ENCODE results near the gene COBL. TPM values are rescaled to one million over a fixed set of nuclear protein-coding genes. Genes with fewer than 3 reads are reported as not detected.

Gene COBL
- total and polyA plus RNA-seq, 9 of the 15 experiments (the other 6 are each of a cell fraction or from before 2014, with no cell fraction given) = 0.01 to 2.4 (median 0.09) TPM; not detected in 3

- Histone ChIP-seq H3K9me3 (replicated peaks; ENCODE audit: control insufficient read depth, insufficient read depth, low read depth, low read length) (no peaks in the 10 kb centered on the region), H3K4me1 (replicated peaks in 1 of 2; ENCODE audit: control insufficient read depth in 2 of 2, insufficient read depth in 2 of 2, low read length in 2 of 2) (no peaks in the 10 kb centered on the region), H3K36me3 (ENCODE audit: control insufficient read depth, insufficient read depth, low read length) (no peaks in the 10 kb centered on the region), H3K27me3 (ENCODE audit: control insufficient read depth in 2 of 2, insufficient read depth in 2 of 2, low read length in 2 of 2) (peaks cover 0 to 13% of the 10 kb centered on the region in 2 experiments; a peak in 2 of 5 replicates), H3K4me3 (no peak overlapping the region), H2AFZ (ENCODE audit: low read depth, low read length) (no peak overlapping the region), H4K20me1 (replicated peaks; ENCODE audit: control insufficient read depth, insufficient read depth, low read length) (no peaks in the 10 kb centered on the region; the same call in 1 of the 2 replicates), H3K9ac (ENCODE audit: insufficient read depth in 1 of 2, low read depth in 2 of 2, low read length in 2 of 2) (no peak overlapping the region), H3K79me2 (ENCODE audit: control insufficient read depth, insufficient read depth, low read length) (no peaks in the 10 kb centered on the region), H3K9me1 (ENCODE audit: control insufficient read depth, insufficient read depth, low read length) (no peaks in the 10 kb centered on the region), H3K27ac (ENCODE audit: extremely low read depth, low read depth, low read length) (no peak overlapping the region), H3K4me2 (ENCODE audit: insufficient read depth, low read length) (no peak overlapping the region)
- ATAC-seq = no peak
- BruUV-seq (replicated peaks) = no TSS peak
- intact Hi-C loops (cut with micrococcal nuclease) (no loop called here), in situ Hi-C loops (cut with MboI) (no loop called here)
- 3% methylated on average over 4 of the region's 4 CpGs for WGBS (ENCODE audit: insufficient coverage, low coverage, missing lambda C conversion rate)
- no peak for FAIRE-seq
- DNase-seq (ENCODE audit: extremely low read depth in 1 of 4, low spot score in 3 of 4) = no peak
- ChIA-PET CTCF (ENCODE audit: low intra/inter-chr PET ratio) (no interaction called here), POLR2A (no interaction called here)
- TF ChIP-seq MAFF (IDR thresholded peaks at IDR 0.05; ENCODE audit: low read length) = 0 out of 2 replicates have a peak, but pooled peaks have one; percentile 20
- no peak for TF ChIP-seq EWSR1 (IDR thresholded peaks at IDR 0.05; ENCODE audit: borderline replicate concordance, low read depth, partially characterized antibody)
- TF ChIP-seq BCL6 (CRISPR knock-in tag; IDR thresholded peaks at IDR 0.05) = no peak
- TF ChIP-seq ELF2 (CRISPR knock-in tag; IDR thresholded peaks at IDR 0.05) = no peak
- peak; percentile 22; the same call in 1 of the 2 replicates for TF ChIP-seq ZNF316 (IDR thresholded peaks at IDR 0.05)
Observed at GRCh38 chr7:51180092-51180491, 136.5 kb downstream of the COBL start.

- H3K36me3 ChIP-seq (ENCODE audit: control insufficient read depth, insufficient read depth, low read length) = no peaks in the 10 kb centered on the region
- H3K9ac ChIP-seq (ENCODE audit: insufficient read depth in 1 of 2, low read depth in 2 of 2, low read length in 2 of 2) = no peak overlapping the region
- DNase-seq (ENCODE audit: extremely low read depth in 1 of 4, low spot score in 3 of 4) (no peak), FAIRE-seq (no peak), ATAC-seq (no peak)
- H3K4me1 ChIP-seq (replicated peaks in 1 of 2; ENCODE audit: control insufficient read depth in 2 of 2, insufficient read depth in 2 of 2, low read length in 2 of 2) = no peaks in the 10 kb centered on the region
- H2AFZ ChIP-seq (ENCODE audit: low read depth, low read length) = no peak overlapping the region
- peaks cover 0 to under 1% of the 10 kb centered on the region in 2 experiments; a peak in 1 of 5 replicates for H3K27me3 ChIP-seq (ENCODE audit: control insufficient read depth in 2 of 2, insufficient read depth in 2 of 2, low read length in 2 of 2)
- ChIA-PET POLR2A (no interaction called here), CTCF (ENCODE audit: low intra/inter-chr PET ratio) (no interaction called here)
- H3K4me3 ChIP-seq = no peak overlapping the region
- H3K4me2 ChIP-seq (ENCODE audit: insufficient read depth, low read length) = no peak overlapping the region
- WGBS (ENCODE audit: insufficient coverage, low coverage, missing lambda C conversion rate) = 0% methylated on average over 3 of the region's 3 CpGs
- H3K9me1 ChIP-seq (ENCODE audit: control insufficient read depth, insufficient read depth, low read length) = no peaks in the 10 kb centered on the region
- no peaks in the 10 kb centered on the region for H4K20me1 ChIP-seq (replicated peaks; ENCODE audit: control insufficient read depth, insufficient read depth, low read length)
- H3K9me3 ChIP-seq (replicated peaks; ENCODE audit: control insufficient read depth, insufficient read depth, low read depth, low read length) = no peaks in the 10 kb centered on the region
- intact Hi-C loops (cut with micrococcal nuclease) = no loop called here
- no TSS peak for BruUV-seq (replicated peaks)
- H3K79me2 ChIP-seq (ENCODE audit: control insufficient read depth, insufficient read depth, low read length) = no peaks in the 10 kb centered on the region
- H3K27ac ChIP-seq (ENCODE audit: extremely low read depth, low read depth, low read length) = no peak overlapping the region
- in situ Hi-C loops (cut with MboI) = no loop called here
- TF ChIP-seq ZKSCAN3 (CRISPR knock-in tag; IDR thresholded peaks at IDR 0.05) = no peak
- TF ChIP-seq YBX1 (IDR thresholded peaks at IDR 0.05) = no peak
- no peak for TF ChIP-seq RNF219 (CRISPR knock-in tag; IDR thresholded peaks at IDR 0.05)
- TF ChIP-seq SIRT6 (IDR thresholded peaks at IDR 0.05; ENCODE audit: low read depth, low read length) = no peak
- no peak for TF ChIP-seq ESRRB (CRISPR knock-in tag; IDR thresholded peaks at IDR 0.05; ENCODE audit: borderline replicate concordance)
- TF ChIP-seq ZNF282 (CRISPR knock-in tag; IDR thresholded peaks at IDR 0.05) = no peak
- no peak for TF ChIP-seq GABPB2 (CRISPR knock-in tag; conservative IDR thresholded peaks at IDR 0.05)
- no peak for TF ChIP-seq LEF1 (IDR thresholded peaks at IDR 0.05)
- no peak for TF ChIP-seq MECOM (CRISPR knock-in tag; IDR thresholded peaks at IDR 0.05)
- no peak for TF ChIP-seq CBX1 (IDR thresholded peaks at IDR 0.05; ENCODE audit: low read depth)
- TF ChIP-seq MBD1 (CRISPR knock-in tag; IDR thresholded peaks at IDR 0.05) = no peak
Observed at GRCh38 chr7:51175992-51176388, 140.6 kb downstream of the COBL start.
